HepG2 (cell line): ENCODE measurements around the gene NDUFV1. TPM values are rescaled to one million over a fixed set of nuclear protein-coding genes. Genes with fewer than 3 reads are reported as not detected.

Experiments
- CREM ChIP-seq, 2 experiments: sonication (generic) in 1 of 2; formaldehyde crosslinking in 1 of 2; IDR thresholded peaks; 2 replicates each; pipeline versions ENCODE4 v1.4.0 to v1.6.1; 2016 to 2020; ENCODE audit warnings: antibody characterized with exemption in 1 of 2, mild to moderate bottlenecking in 1 of 2, missing genetic modification reagents in 1 of 2
- ELF3 ChIP-seq: IDR thresholded peaks from 2 replicates; pipeline ENCODE4 v1.6.1; 2016; ENCODE audit warnings: missing genetic modification reagents, missing compliant biosample characterization
- FOXA1 ChIP-seq, 2 experiments: fragments of 450-650 bp in 1 of 2; sonication (generic) in 1 of 2; formaldehyde crosslinking in 1 of 2; IDR thresholded peaks; 2 replicates each; pipeline versions ENCODE4 v1.4.0 to v1.6.1; 2016 to 2020; ENCODE audit warnings: missing genetic modification reagents in 1 of 2
- NR2F2 ChIP-seq: IDR thresholded peaks from 2 replicates; pipeline ENCODE4 v1.6.1; 2012; ENCODE audit warnings: low read depth, inconsistent platforms, borderline replicate concordance
- SALL1 ChIP-seq: sonication (generic); formaldehyde crosslinking; IDR thresholded peaks from 2 replicates; pipeline ENCODE4 v1.8.0; 2022; ENCODE audit warnings: mild to moderate bottlenecking, missing genetic modification reagents
- SMYD3 ChIP-seq: sonication (generic); formaldehyde crosslinking; IDR thresholded peaks from 2 replicates; pipeline ENCODE4 v1.8.1; 2023; ENCODE audit warnings: mild to moderate bottlenecking, missing genetic modification reagents
- SP1 ChIP-seq, 2 experiments: fragments of 450-650 bp in 1 of 2; sonication (generic) in 1 of 2; formaldehyde crosslinking in 1 of 2; IDR thresholded peaks; 2 replicates each; pipeline versions ENCODE4 v1.4.0 to v1.6.1; 2016 to 2020; ENCODE audit warnings: missing genetic modification reagents in 1 of 2
- TRIM24 ChIP-seq: sonication (generic); formaldehyde crosslinking; IDR thresholded peaks from 2 replicates; pipeline ENCODE4 v1.8.0; 2022; ENCODE audit warnings: mild to moderate bottlenecking, missing genetic modification reagents
- ZNF136 ChIP-seq: sonication (generic); formaldehyde crosslinking; IDR thresholded peaks from 2 replicates; pipeline ENCODE4 v1.8.1; 2022; ENCODE audit warnings: low read depth, mild to moderate bottlenecking, moderate library complexity, missing genetic modification reagents
- ZNF331 ChIP-seq: sonication (generic); formaldehyde crosslinking; IDR thresholded peaks from 2 replicates; pipeline ENCODE4 v1.4.0; 2020; ENCODE audit warnings: missing genetic modification reagents
- ZNF570 ChIP-seq: sonication (generic); formaldehyde crosslinking; IDR thresholded peaks from 2 replicates; pipeline ENCODE4 v1.4.0; 2020; ENCODE audit warnings: mild to moderate bottlenecking, missing genetic modification reagents, borderline replicate concordance
- ZNF577 ChIP-seq: sonication (generic); formaldehyde crosslinking; IDR thresholded peaks from 2 replicates; pipeline ENCODE4 v1.4.0; 2020; ENCODE audit warnings: mild to moderate bottlenecking, low read depth, missing genetic modification reagents, borderline replicate concordance
- ZNF614 ChIP-seq: IDR thresholded peaks from 2 replicates; pipeline ENCODE4 v1.6.1; 2018; ENCODE audit warnings: missing biosample characterization, missing genetic modification reagents, inconsistent platforms, borderline replicate concordance
- ZNF644 ChIP-seq: IDR thresholded peaks from 2 replicates; pipeline ENCODE4 v1.6.1; 2016; ENCODE audit warnings: low read depth
- ZSCAN12 ChIP-seq: sonication (generic); formaldehyde crosslinking; IDR thresholded peaks from 2 replicates; pipeline ENCODE4 v1.9.0; 2021; ENCODE audit warnings: mild to moderate bottlenecking, missing genetic modification reagents
- polyA plus RNA-seq, 8 experiments: library from polyadenylated mRNA; depleted of rRNA in 3 of 8; stranded (reverse) in 7 of 8; unstranded in 1 of 8; fragments of >200 nt; fragmentation: Illumina TruSeq in 4 of 8; extraction: Trizol in 4 of 8; gene quantifications; 2 replicates each; pipeline versions ENCODE4 v1.2.1 to v1.2.3, GENCODE V29; 2011 to 2016; ENCODE audit warnings: low read depth in 4 of 8, missing spikeins in 1 of 8, mixed read lengths in 1 of 8; ENCODE audit not compliant: insufficient read depth in 1 of 8
- total RNA-seq, 5 experiments: library from RNA; depleted of rRNA; stranded (reverse); fragments of >200 nt; fragmentation: Illumina TruSeq; extraction: Trizol; gene quantifications; 2 replicates each; pipeline ENCODE4 v1.2.3, GENCODE V29; 2016; ENCODE audit warnings: low read depth in 1 of 5
- TF ChIP-seq, protein P1 (sequence below): sonication (generic); formaldehyde crosslinking; IDR thresholded peaks from 2 replicates; pipeline ENCODE4 v1.9.0; 2021; ENCODE audit warnings: missing genetic modification reagents, borderline replicate concordance
- TF ChIP-seq, protein P2 (sequence below), 2 experiments: sonication (generic) in 1 of 2; formaldehyde crosslinking in 1 of 2; IDR thresholded peaks; 2 replicates each; pipeline versions ENCODE4 v1.4.0 to v1.6.1; 2016 to 2020; ENCODE audit warnings: borderline replicate concordance in 1 of 2, low read depth in 1 of 2, mild to moderate bottlenecking in 1 of 2, missing genetic modification reagents in 1 of 2

The NDUFV1 gene
- total and polyA plus RNA-seq, 2 of the 13 experiments (the other 11 are each of a cell fraction or from before 2014, with no cell fraction given) = 88.9 to 137 TPM

DNA sequence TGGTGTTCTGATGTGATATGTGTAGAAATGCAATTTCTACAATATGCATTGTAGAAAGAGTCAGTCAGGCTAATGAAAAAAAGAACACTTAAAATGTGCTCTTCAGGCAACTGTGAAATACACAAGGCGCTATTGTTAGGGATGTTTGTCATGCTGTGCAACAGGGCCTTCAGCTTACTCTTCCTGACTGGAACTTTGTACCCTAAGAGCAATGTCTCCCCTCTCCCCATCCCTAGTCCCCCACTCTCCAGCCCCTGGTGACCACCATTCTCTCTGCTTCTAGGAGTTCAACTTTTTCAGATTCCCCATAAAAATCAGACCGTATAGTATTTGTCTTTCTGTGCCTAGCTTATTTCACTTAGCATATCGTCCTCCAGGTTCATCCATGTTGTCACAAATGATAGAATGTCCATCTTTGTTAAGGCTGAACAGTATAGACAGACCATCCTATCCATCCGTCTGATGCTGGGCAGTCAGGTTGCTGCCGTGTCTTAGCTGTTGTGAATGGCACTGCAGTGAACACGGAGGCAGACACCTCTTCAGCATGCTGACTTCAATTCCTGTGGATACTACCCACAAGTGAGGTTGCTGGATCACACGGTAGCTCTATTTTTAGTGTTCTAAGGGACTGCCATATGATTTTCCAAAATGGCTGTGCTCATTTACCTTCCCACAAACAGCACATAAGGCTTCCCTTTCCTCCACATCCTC, 10.7 kb downstream of the NDUFV1 start (continued):
- TF ChIP-seq ZNF644 (CRISPR knock-in tag) (0 out of 2 replicates have a peak, but pooled peaks have one; percentile 5), SALL1 (CRISPR knock-in tag) (0 out of 2 replicates have a peak, but pooled peaks have one; percentile 29), ZSCAN12 (CRISPR knock-in tag) (no peak), SMYD3 (CRISPR knock-in tag) (no peak), ZNF570 (CRISPR knock-in tag) (no peak), ZNF331 (CRISPR knock-in tag) (no peak; the same call in 1 of the 2 replicates), ELF3 (0 out of 2 replicates have a peak, but pooled peaks have one; percentile 36), ZNF136 (CRISPR knock-in tag) (no peak), CREM (IDR thresholded peaks at IDR 0.05) (0 out of 2 replicates have a peak, but pooled peaks have one; percentile 16), CREM (CRISPR knock-in tag; IDR thresholded peaks at IDR 0.05) (no peak), SP1 (IDR thresholded peaks at IDR 0.05) (no peak), SP1 (CRISPR knock-in tag; IDR thresholded peaks at IDR 0.05) (no peak), FOXA1 (IDR thresholded peaks at IDR 0.05) (no peak), FOXA1 (CRISPR knock-in tag; IDR thresholded peaks at IDR 0.05) (0 out of 2 replicates have a peak, but pooled peaks have one; percentile 36), NR2F2 (no peak), ZNF614 (0 out of 2 replicates have a peak, but pooled peaks have one; percentile 57), ZNF577 (CRISPR knock-in tag) (no peak), TRIM24 (CRISPR knock-in tag) (peak; percentile 32; the same call in 1 of the 2 replicates)
- TF ChIP-seq, protein P1, sequence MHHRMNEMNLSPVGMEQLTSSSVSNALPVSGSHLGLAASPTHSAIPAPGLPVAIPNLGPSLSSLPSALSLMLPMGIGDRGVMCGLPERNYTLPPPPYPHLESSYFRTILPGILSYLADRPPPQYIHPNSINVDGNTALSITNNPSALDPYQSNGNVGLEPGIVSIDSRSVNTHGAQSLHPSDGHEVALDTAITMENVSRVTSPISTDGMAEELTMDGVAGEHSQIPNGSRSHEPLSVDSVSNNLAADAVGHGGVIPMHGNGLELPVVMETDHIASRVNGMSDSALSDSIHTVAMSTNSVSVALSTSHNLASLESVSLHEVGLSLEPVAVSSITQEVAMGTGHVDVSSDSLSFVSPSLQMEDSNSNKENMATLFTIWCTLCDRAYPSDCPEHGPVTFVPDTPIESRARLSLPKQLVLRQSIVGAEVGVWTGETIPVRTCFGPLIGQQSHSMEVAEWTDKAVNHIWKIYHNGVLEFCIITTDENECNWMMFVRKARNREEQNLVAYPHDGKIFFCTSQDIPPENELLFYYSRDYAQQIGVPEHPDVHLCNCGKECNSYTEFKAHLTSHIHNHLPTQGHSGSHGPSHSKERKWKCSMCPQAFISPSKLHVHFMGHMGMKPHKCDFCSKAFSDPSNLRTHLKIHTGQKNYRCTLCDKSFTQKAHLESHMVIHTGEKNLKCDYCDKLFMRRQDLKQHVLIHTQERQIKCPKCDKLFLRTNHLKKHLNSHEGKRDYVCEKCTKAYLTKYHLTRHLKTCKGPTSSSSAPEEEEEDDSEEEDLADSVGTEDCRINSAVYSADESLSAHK (CRISPR knock-in tag) = no peak
- TF ChIP-seq, protein P2, sequence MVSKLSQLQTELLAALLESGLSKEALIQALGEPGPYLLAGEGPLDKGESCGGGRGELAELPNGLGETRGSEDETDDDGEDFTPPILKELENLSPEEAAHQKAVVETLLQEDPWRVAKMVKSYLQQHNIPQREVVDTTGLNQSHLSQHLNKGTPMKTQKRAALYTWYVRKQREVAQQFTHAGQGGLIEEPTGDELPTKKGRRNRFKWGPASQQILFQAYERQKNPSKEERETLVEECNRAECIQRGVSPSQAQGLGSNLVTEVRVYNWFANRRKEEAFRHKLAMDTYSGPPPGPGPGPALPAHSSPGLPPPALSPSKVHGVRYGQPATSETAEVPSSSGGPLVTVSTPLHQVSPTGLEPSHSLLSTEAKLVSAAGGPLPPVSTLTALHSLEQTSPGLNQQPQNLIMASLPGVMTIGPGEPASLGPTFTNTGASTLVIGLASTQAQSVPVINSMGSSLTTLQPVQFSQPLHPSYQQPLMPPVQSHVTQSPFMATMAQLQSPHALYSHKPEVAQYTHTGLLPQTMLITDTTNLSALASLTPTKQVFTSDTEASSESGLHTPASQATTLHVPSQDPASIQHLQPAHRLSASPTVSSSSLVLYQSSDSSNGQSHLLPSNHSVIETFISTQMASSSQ (IDR thresholded peaks at IDR 0.05; ENCODE audit: low read depth) = no peak
- TF ChIP-seq, protein P2 (CRISPR knock-in tag; IDR thresholded peaks at IDR 0.05; ENCODE audit: borderline replicate concordance) = no peak
